Fibroblast of upper back skin (primary cell): ENCODE measurements around the gene CLASP2.
"Not testable (repeated sequence)": the region's sequence is repeated elsewhere in the genome, so short reads cannot be mapped to it uniquely, and the experiment has no call there.

Experiments used
- DNase-seq: peaks from one replicate; pipeline ENCODE4 v3.0.0-alpha.2; 2013

CLASP2 gene

GRCh38 chr3:33687406-33688010 is 30.5 kb downstream of the CLASP2 start:
- DNase-seq = peak; percentile 38

- no peak for DNase-seq
Measured at GRCh38 chr3:33682770-33683169, 35.3 kb downstream of the CLASP2 start.

GRCh38 chr3:33681667-33682066 is 36.4 kb downstream of the CLASP2 start:
- DNase-seq = no peak

- DNase-seq = no peak
Measured at GRCh38 chr3:33678073-33678472, 40.0 kb downstream of the CLASP2 start.

- not testable (repeated sequence) for DNase-seq
Measured at GRCh38 chr3:33673436-33673835, 44.6 kb downstream of the CLASP2 start.

- no peak for DNase-seq
Measured at GRCh38 chr3:33668618-33669017, 49.4 kb downstream of the CLASP2 start.

- no peak for DNase-seq
Measured at GRCh38 chr3:33665294-33665693, 52.8 kb downstream of the CLASP2 start.

- peak; percentile 82 for DNase-seq
Measured at GRCh38 chr3:33664195-33664594, 53.9 kb downstream of the CLASP2 start.

GRCh38 chr3:33663042-33663441 is 55.0 kb downstream of the CLASP2 start:
- no peak for DNase-seq

GRCh38 chr3:33659856-33660434 is 58.1 kb downstream of the CLASP2 start:
- no peak for DNase-seq

GRCh38 chr3:33658991-33659848 is 58.8 kb downstream of the CLASP2 start:
- DNase-seq = peak; percentile 63

- DNase-seq = no peak
Measured at GRCh38 chr3:33658621-33658990, 59.4 kb downstream of the CLASP2 start.

- no peak for DNase-seq
Measured at GRCh38 chr3:33658039-33658438, 60.0 kb downstream of the CLASP2 start.

GRCh38 chr3:33652736-33653135 is 65.3 kb downstream of the CLASP2 start:
- no peak for DNase-seq

- not testable (repeated sequence) for DNase-seq
Measured at GRCh38 chr3:33651101-33651500, 67.0 kb downstream of the CLASP2 start.

GRCh38 chr3:33650495-33650894 is 67.6 kb downstream of the CLASP2 start:
- DNase-seq = no peak

- no peak for DNase-seq
Measured at GRCh38 chr3:33648793-33649192, 69.3 kb downstream of the CLASP2 start.

GRCh38 chr3:33646406-33646805 is 71.6 kb downstream of the CLASP2 start:
- no peak for DNase-seq

GRCh38 chr3:33645060-33645647 is 72.9 kb downstream of the CLASP2 start:
- DNase-seq = peak; percentile 49

- no peak for DNase-seq
Measured at GRCh38 chr3:33644582-33644981, 73.5 kb downstream of the CLASP2 start.

GRCh38 chr3:33642806-33643205 is 75.2 kb downstream of the CLASP2 start:
- DNase-seq = no peak

GRCh38 chr3:33639889-33640288 is 78.2 kb downstream of the CLASP2 start:
- no peak for DNase-seq

- DNase-seq = no peak
Measured at GRCh38 chr3:33637482-33637881, 80.6 kb downstream of the CLASP2 start.
